GM23338 (cell line): Measurements from ENCODE around the gene GRM4.

Experiments used
- CTCF ChIP-seq, 2 experiments: fragments of 200-600 bp in 1 of 2; sonication (generic) in 1 of 2; conservative IDR thresholded peaks; 2 replicates each; pipeline versions ENCODE4 v1.5.1 to v1.6.1; 2016 to 2017; ENCODE audit warnings: antibody characterized with exemption in 2 of 2, low read depth in 2 of 2, mild to moderate bottlenecking in 2 of 2, moderate library complexity in 1 of 2
- EZH2 ChIP-seq: fragments of 200-600 bp; sonication (generic); IDR thresholded peaks from one replicate; pipeline ENCODE4 v1.8.0; 2017; ENCODE audit warnings: antibody characterized with exemption, mild to moderate bottlenecking, low read depth; ENCODE audit not compliant: unreplicated experiment
- EZH2phosphoT487 ChIP-seq: fragments of 200-600 bp; sonication (generic); IDR thresholded peaks from one replicate; pipeline ENCODE4 v1.8.1; 2018; ENCODE audit warnings: antibody characterized with exemption; ENCODE audit not compliant: unreplicated experiment
- REST ChIP-seq: IDR thresholded peaks from one replicate; pipeline ENCODE4 v1.6.1; 2018; ENCODE audit warnings: antibody characterized with exemption; ENCODE audit not compliant: unreplicated experiment

- TF ChIP-seq EZH2 (no peak), CTCF (conservative IDR thresholded peaks at IDR 0.05; ENCODE audit: low read depth in 2 of 2) (no peak), REST (no peak), EZH2phosphoT487 (no peak)
Measured at GRCh38 chr6:34189806-34190503, 44.1 kb upstream of the GRM4 start.
